GM12891 (cell line): ENCODE data around the gene NUTF2.

Source experiments
- POLR2A ChIP-seq: IDR thresholded peaks from 2 replicates; pipeline ENCODE4 v1.6.1; 2011; ENCODE audit warnings: low read depth, low read length, control low read depth
- TAF1 ChIP-seq: IDR thresholded peaks from 2 replicates; pipeline ENCODE4 v1.6.1; 2011; ENCODE audit warnings: low read depth, low read length, control low read depth

- TF ChIP-seq POLR2A, result no peak
- TF ChIP-seq TAF1, result no peak
Observed at GRCh38 chr16:67869653-67870052, 22.9 kb downstream of the NUTF2 start.
